ENCODE data around the gene PIEZO2. TPM values are rescaled to one million over a fixed set of nuclear protein-coding genes. Genes with fewer than 3 reads are reported as not detected.

The PIEZO2 gene
- total RNA-seq, 3 donors from 2014 or later (not counting 1 experiment from before 2014, with no cell fraction given) = not detected

GRCh38 chr18:10860382-10860781 is 289.0 kb downstream of the PIEZO2 start:
- no peak overlapping the region for H3K27ac Mint-ChIP-seq
- Histone ChIP-seq H3K4me3 (ENCODE audit: low read length) (no peak overlapping the region), H3K36me3 (ENCODE audit: control insufficient read depth, insufficient read depth, low read length) (no peaks in the 10 kb centered on the region), H3K27ac (ENCODE audit: low read length) (no peak overlapping the region), H3K4me1 (ENCODE audit: control insufficient read depth, insufficient read depth, low read length) (no peaks in the 10 kb centered on the region), H3K9me3 (ENCODE audit: control insufficient read depth, insufficient read depth, low read length) (peaks cover 6% of the 10 kb centered on the region), H3K27me3 (ENCODE audit: control insufficient read depth, insufficient read depth, low read length) (no peaks in the 10 kb centered on the region)
- DNase-seq = no peak
- no peak for ATAC-seq
- no peaks in the 10 kb centered on the region for H3K36me3 Mint-ChIP-seq
- H3K4me3 Mint-ChIP-seq = no peak overlapping the region
- intact Hi-C loops (cut with micrococcal nuclease) = no loop called here
- H3K4me1 Mint-ChIP-seq = no peaks in the 10 kb centered on the region
- peaks cover 6% of the 10 kb centered on the region in 2 donors for H3K9me3 Mint-ChIP-seq
- 94% methylated on average over 3 of the region's 4 CpGs for WGBS (ENCODE audit: insufficient coverage)
- H3K27me3 Mint-ChIP-seq (ENCODE audit: low read depth in 2 of 2) = peaks cover 0 to 3% of the 10 kb centered on the region in 2 donors
- TF ChIP-seq CTCF (IDR thresholded peaks at IDR 0.05) = no peak

DNA sequence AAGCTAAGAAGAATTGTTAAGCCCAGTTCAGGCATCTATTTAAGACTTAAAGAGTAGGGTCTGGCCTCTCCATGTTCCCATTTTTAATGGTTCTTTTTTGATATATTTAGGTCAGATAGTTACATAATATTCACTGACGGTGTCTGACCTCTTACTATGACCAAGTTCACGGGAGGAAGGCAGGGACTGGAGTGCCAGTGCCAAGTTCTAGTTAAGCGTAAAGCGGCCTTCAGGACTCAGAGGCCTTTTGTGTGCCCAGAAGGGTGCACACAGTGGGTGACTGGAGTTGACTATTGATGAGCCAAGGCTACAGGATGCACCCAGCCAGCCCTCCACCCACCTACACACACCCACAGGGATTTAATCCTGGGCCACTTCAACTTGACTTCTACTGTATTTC is 290.9 kb downstream of the PIEZO2 start:
- H3K4me1 Mint-ChIP-seq = no peaks in the 10 kb centered on the region
- no peaks in the 10 kb centered on the region for H3K27me3 Mint-ChIP-seq (ENCODE audit: low read depth in 2 of 2)
- no peak overlapping the region for H3K27ac Mint-ChIP-seq
- no peaks in the 10 kb centered on the region for H3K4me1 ChIP-seq (ENCODE audit: control insufficient read depth, insufficient read depth, low read length)
- no peaks in the 10 kb centered on the region for H3K36me3 ChIP-seq (ENCODE audit: control insufficient read depth, insufficient read depth, low read length)
- 89% methylated on average over 4 of the region's 4 CpGs for WGBS (ENCODE audit: insufficient coverage)
- ATAC-seq (no peak), DNase-seq (no peak)
- no peaks in the 10 kb centered on the region for H3K36me3 Mint-ChIP-seq
- peaks cover 0 to 2% of the 10 kb centered on the region in 2 donors for H3K9me3 Mint-ChIP-seq
- intact Hi-C loops (cut with micrococcal nuclease) = no loop called here
- no peak overlapping the region for H3K4me3 Mint-ChIP-seq
- no peak for TF ChIP-seq CTCF (IDR thresholded peaks at IDR 0.05)
- no peak overlapping the region for H3K4me3 ChIP-seq (ENCODE audit: low read length)
- H3K27ac ChIP-seq (ENCODE audit: low read length) = no peak overlapping the region
- no peaks in the 10 kb centered on the region for H3K9me3 ChIP-seq (ENCODE audit: control insufficient read depth, insufficient read depth, low read length)
- no peaks in the 10 kb centered on the region for H3K27me3 ChIP-seq (ENCODE audit: control insufficient read depth, insufficient read depth, low read length)

- Mint-ChIP-seq H3K4me3 (no peak overlapping the region), H3K27ac (no peak overlapping the region), H3K9me3 (no peaks in the 10 kb centered on the region), H3K4me1 (no peaks in the 10 kb centered on the region), H3K36me3 (no peaks in the 10 kb centered on the region), H3K27me3 (ENCODE audit: low read depth in 2 of 2) (peaks cover 3 to 7% of the 10 kb centered on the region in 2 donors)
- Histone ChIP-seq H3K27me3 (ENCODE audit: control insufficient read depth, insufficient read depth, low read length) (no peaks in the 10 kb centered on the region), H3K4me3 (ENCODE audit: low read length) (no peak overlapping the region), H3K36me3 (ENCODE audit: control insufficient read depth, insufficient read depth, low read length) (no peaks in the 10 kb centered on the region), H3K9me3 (ENCODE audit: control insufficient read depth, insufficient read depth, low read length) (no peaks in the 10 kb centered on the region), H3K4me1 (ENCODE audit: control insufficient read depth, insufficient read depth, low read length) (no peaks in the 10 kb centered on the region), H3K27ac (ENCODE audit: low read length) (no peak overlapping the region)
- ATAC-seq (no peak), DNase-seq (no peak)
- intact Hi-C loops (cut with micrococcal nuclease) = no loop called here
- TF ChIP-seq CTCF (IDR thresholded peaks at IDR 0.05) = no peak
- 94% methylated on average over 4 of the region's 5 CpGs for WGBS (ENCODE audit: insufficient coverage)
These were observed 293.2 kb downstream of the PIEZO2 start for GRCh38 chr18:10856132-10856531.
